ENCODE measurements around the gene INPPL1. TPM values are rescaled to one million over a fixed set of nuclear protein-coding genes. Genes with fewer than 3 reads are reported as not detected.

The INPPL1 gene
- total and polyA plus RNA-seq, 4 donors = 66.3 to 199 (median 91.6) TPM

GRCh38 chr11:72245263-72245816 is 20.8 kb downstream of the INPPL1 start:
- no peak for DNase-seq
- Histone ChIP-seq H3K9ac (ENCODE audit: insufficient read depth in 1 of 2, low read length in 2 of 2) (no peak overlapping the region), H3K27ac (ENCODE audit: low read depth in 1 of 2, low read length in 1 of 2) (no peak overlapping the region), H3K27me3 (ENCODE audit: control insufficient read depth in 3 of 3, insufficient read depth in 3 of 3, low read length in 2 of 3) (peaks cover 0 to 76% (median 66%) of the 10 kb centered on the region in 3 donors), H3K4me3 (no peak overlapping the region), H3K36me3 (ENCODE audit: control insufficient read depth in 4 of 4, insufficient read depth in 4 of 4, low read length in 4 of 4) (no peaks in the 10 kb centered on the region), H3K4me1 (ENCODE audit: control insufficient read depth in 5 of 5, insufficient read depth in 5 of 5, low read length in 5 of 5) (peaks cover 0 to 6% (median 2%) of the 10 kb centered on the region in 5 donors), H3K9me3 (ENCODE audit: control insufficient read depth in 4 of 4, insufficient read depth in 3 of 4, low read length in 3 of 4) (no peaks in the 10 kb centered on the region)
- WGBS, 2 donors = 13 to 14% methylated on average over 19 of the region's 19 CpGs
- no peak for ATAC-seq (ENCODE audit: insufficient read depth, low FRiP score)
- TF ChIP-seq, protein P1, sequence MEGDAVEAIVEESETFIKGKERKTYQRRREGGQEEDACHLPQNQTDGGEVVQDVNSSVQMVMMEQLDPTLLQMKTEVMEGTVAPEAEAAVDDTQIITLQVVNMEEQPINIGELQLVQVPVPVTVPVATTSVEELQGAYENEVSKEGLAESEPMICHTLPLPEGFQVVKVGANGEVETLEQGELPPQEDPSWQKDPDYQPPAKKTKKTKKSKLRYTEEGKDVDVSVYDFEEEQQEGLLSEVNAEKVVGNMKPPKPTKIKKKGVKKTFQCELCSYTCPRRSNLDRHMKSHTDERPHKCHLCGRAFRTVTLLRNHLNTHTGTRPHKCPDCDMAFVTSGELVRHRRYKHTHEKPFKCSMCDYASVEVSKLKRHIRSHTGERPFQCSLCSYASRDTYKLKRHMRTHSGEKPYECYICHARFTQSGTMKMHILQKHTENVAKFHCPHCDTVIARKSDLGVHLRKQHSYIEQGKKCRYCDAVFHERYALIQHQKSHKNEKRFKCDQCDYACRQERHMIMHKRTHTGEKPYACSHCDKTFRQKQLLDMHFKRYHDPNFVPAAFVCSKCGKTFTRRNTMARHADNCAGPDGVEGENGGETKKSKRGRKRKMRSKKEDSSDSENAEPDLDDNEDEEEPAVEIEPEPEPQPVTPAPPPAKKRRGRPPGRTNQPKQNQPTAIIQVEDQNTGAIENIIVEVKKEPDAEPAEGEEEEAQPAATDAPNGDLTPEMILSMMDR (IDR thresholded peaks at IDR 0.05; ENCODE audit: control extremely low read depth, extremely low read depth) = no peak

GRCh38 chr11:72247584-72247983 is 23.0 kb downstream of the INPPL1 start:
- Histone ChIP-seq H3K9ac (ENCODE audit: insufficient read depth in 1 of 2, low read length in 2 of 2) (no peak overlapping the region), H3K4me3 (no peak overlapping the region), H3K4me1 (ENCODE audit: control insufficient read depth in 5 of 5, insufficient read depth in 5 of 5, low read length in 5 of 5) (peaks cover 0 to 4% (median 0%) of the 10 kb centered on the region in 5 donors), H3K27me3 (ENCODE audit: control insufficient read depth in 3 of 3, insufficient read depth in 3 of 3, low read length in 2 of 3) (peaks cover 0 to 54% (median 48%) of the 10 kb centered on the region in 3 donors), H3K9me3 (ENCODE audit: control insufficient read depth in 4 of 4, insufficient read depth in 3 of 4, low read length in 3 of 4) (no peaks in the 10 kb centered on the region), H3K36me3 (ENCODE audit: control insufficient read depth in 4 of 4, insufficient read depth in 4 of 4, low read length in 4 of 4) (no peaks in the 10 kb centered on the region), H3K27ac (ENCODE audit: low read depth in 1 of 2, low read length in 1 of 2) (no peak overlapping the region)
- TF ChIP-seq, protein P1 (IDR thresholded peaks at IDR 0.05; ENCODE audit: control extremely low read depth, extremely low read depth) = no peak
- 25 to 31% methylated on average over 2 of the region's 2 CpGs for WGBS, 2 donors
- ATAC-seq (ENCODE audit: insufficient read depth, low FRiP score) = no peak
- no peak for DNase-seq

DNA sequence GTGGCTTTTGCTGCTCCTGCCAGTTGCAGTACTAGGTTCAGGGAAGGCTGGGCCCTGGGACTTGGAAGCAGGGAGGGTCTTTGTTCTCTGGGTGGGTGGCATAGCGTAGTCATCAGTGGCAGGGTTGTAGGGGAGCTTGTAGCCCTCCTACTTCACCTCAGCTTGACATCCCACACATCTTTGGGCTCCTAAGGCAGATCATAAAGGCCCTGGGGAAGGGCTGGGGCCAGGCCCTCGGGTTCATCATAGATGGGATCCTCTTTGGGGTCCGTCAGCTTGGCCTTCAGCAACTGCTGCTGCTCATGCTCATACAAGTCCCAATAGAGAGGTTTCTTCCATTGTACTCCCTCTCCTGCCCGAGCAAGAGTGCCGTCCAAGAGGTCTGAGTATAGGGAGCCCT is 25.4 kb downstream of the INPPL1 start:
- Histone ChIP-seq H3K9me3 (ENCODE audit: control insufficient read depth in 4 of 4, insufficient read depth in 3 of 4, low read length in 3 of 4) (peaks cover 0 to 3% (median 0%) of the 10 kb centered on the region in 4 donors), H3K4me1 (ENCODE audit: control insufficient read depth in 5 of 5, insufficient read depth in 5 of 5, low read length in 5 of 5) (no peaks in the 10 kb centered on the region), H3K4me3 (no peak overlapping the region), H3K36me3 (ENCODE audit: control insufficient read depth in 4 of 4, insufficient read depth in 4 of 4, low read length in 4 of 4) (no peaks in the 10 kb centered on the region), H3K9ac (ENCODE audit: insufficient read depth in 1 of 2, low read length in 2 of 2) (no peak overlapping the region), H3K27ac (ENCODE audit: low read depth in 1 of 2, low read length in 1 of 2) (no peak overlapping the region), H3K27me3 (ENCODE audit: control insufficient read depth in 3 of 3, insufficient read depth in 3 of 3, low read length in 2 of 3) (peaks cover 0 to 36% (median 33%) of the 10 kb centered on the region in 3 donors)
- ATAC-seq (ENCODE audit: insufficient read depth, low FRiP score) (no peak), DNase-seq (no peak)
- TF ChIP-seq, protein P1 (IDR thresholded peaks at IDR 0.05; ENCODE audit: control extremely low read depth, extremely low read depth) = no peak
- 89 to 91% methylated on average over 5 of the region's 5 CpGs for WGBS, 2 donors

Measured in lung (tissue), 12 donors.